ENCODE measurements around the gene DTD1. TPM values are rescaled to one million over a fixed set of nuclear protein-coding genes. Genes with fewer than 3 reads are reported as not detected.

Gene DTD1
- total RNA-seq, 6 experiments from 2014 or later: 53.6 to 75.1 (median 70.6) TPM

GRCh38 chr20:18585134-18585533 is 2.7 kb upstream of the DTD1 start:
- peak; percentile 18 for DNase-seq
- Mint-ChIP-seq H3K27ac (no peak overlapping the region), H3K4me1 (ENCODE audit: low read depth) (peaks cover 25% of the 10 kb centered on the region), H3K9me3 (no peaks in the 10 kb centered on the region), H3K36me3 (ENCODE audit: low read depth) (no peaks in the 10 kb centered on the region), H3K4me3 (no peak overlapping the region), H3K27me3 (ENCODE audit: insufficient read depth) (peaks cover 2% of the 10 kb centered on the region)
- TF ChIP-seq, protein P1, sequence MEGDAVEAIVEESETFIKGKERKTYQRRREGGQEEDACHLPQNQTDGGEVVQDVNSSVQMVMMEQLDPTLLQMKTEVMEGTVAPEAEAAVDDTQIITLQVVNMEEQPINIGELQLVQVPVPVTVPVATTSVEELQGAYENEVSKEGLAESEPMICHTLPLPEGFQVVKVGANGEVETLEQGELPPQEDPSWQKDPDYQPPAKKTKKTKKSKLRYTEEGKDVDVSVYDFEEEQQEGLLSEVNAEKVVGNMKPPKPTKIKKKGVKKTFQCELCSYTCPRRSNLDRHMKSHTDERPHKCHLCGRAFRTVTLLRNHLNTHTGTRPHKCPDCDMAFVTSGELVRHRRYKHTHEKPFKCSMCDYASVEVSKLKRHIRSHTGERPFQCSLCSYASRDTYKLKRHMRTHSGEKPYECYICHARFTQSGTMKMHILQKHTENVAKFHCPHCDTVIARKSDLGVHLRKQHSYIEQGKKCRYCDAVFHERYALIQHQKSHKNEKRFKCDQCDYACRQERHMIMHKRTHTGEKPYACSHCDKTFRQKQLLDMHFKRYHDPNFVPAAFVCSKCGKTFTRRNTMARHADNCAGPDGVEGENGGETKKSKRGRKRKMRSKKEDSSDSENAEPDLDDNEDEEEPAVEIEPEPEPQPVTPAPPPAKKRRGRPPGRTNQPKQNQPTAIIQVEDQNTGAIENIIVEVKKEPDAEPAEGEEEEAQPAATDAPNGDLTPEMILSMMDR (IDR thresholded peaks at IDR 0.05): no peak

- Mint-ChIP-seq H3K27ac (peak overlapping the region; percentile 90), H3K27me3 (ENCODE audit: insufficient read depth) (no peaks in the 10 kb centered on the region; the same call in 1 of the 2 replicates), H3K9me3 (no peaks in the 10 kb centered on the region), H3K4me3 (peak overlapping the region; percentile 94), H3K36me3 (ENCODE audit: low read depth) (no peaks in the 10 kb centered on the region), H3K4me1 (ENCODE audit: low read depth) (peaks cover 25% of the 10 kb centered on the region)
- no peak for DNase-seq
- TF ChIP-seq, protein P1 (IDR thresholded peaks at IDR 0.05): no peak
Observed at GRCh38 chr20:18588574-18588933, 700 bp downstream of the DTD1 start.

DNA sequence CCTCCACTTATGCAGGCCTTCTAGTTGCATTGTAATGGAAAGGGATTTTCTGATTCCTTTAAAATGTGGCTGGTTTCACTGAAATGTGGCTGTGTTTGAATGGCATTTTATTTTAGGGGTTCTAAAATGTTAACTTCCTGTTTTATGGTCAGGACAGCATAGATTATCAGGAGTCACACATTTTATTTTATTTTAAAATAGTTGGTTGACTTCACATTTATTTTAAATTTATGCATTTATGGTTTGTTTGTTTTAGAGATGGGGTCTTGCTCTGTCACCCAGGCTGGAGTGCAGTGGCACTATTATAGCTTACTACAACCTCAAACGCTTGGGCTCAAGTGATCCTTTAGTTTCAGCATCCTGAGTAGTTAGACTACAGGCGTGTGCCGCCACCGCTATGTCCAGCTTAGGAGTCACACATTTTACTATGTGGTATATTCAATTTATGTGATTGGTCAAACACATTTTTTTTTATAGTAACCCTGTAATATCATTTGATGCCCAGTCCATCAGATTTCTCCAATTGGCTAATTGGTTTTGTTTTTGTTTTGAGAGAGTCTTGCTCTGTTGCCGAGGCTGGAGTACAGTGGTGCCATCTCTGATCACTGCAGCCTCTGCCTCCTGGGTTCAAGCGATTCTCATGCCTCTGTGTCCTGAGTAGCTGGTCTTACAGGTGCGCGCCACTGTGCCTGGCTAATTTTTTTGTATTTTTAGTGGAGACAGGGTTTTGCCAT is 2.3 kb downstream of the DTD1 start:
- Mint-ChIP-seq H3K27me3 (ENCODE audit: insufficient read depth) (no peaks in the 10 kb centered on the region), H3K9me3 (no peaks in the 10 kb centered on the region), H3K27ac (no peak overlapping the region), H3K4me1 (ENCODE audit: low read depth) (peaks cover 25% of the 10 kb centered on the region), H3K4me3 (peak overlapping the region; percentile 94; the same call in 1 of the 2 replicates), H3K36me3 (ENCODE audit: low read depth) (no peaks in the 10 kb centered on the region)
- TF ChIP-seq, protein P1 (IDR thresholded peaks at IDR 0.05): no peak
- no peak for DNase-seq

DNA sequence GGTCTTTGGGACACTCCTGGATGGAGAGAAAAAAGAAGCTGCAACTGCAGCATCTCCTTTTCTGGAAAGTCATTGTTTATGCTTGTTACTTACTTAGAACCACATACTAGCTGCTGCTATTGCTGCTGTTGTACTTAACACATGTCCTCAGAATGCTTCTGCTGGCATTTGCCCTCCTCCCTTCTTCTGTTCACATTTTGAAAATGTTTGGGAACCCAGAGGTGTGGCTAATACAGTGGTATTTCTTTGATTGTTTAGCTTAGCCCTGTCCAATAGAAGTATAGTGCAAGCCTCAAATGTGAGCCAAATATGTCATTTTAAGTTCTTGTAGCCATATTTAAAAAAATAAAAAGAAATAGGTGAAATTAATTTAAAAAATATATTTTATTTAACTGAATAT is 8.4 kb downstream of the DTD1 start:
- no peaks in the 10 kb centered on the region for H3K27me3 Mint-ChIP-seq (ENCODE audit: insufficient read depth)
- DNase-seq: no peak
- H3K36me3 Mint-ChIP-seq (ENCODE audit: low read depth): peaks cover 12% of the 10 kb centered on the region
- no peak overlapping the region for H3K27ac Mint-ChIP-seq
- H3K4me1 Mint-ChIP-seq (ENCODE audit: low read depth): no peaks in the 10 kb centered on the region
- TF ChIP-seq, protein P1 (IDR thresholded peaks at IDR 0.05): no peak
- H3K9me3 Mint-ChIP-seq: no peaks in the 10 kb centered on the region
- no peak overlapping the region for H3K4me3 Mint-ChIP-seq

- H3K4me3 Mint-ChIP-seq: no peak overlapping the region
- TF ChIP-seq, protein P1 (IDR thresholded peaks at IDR 0.05): no peak
- no peaks in the 10 kb centered on the region for H3K9me3 Mint-ChIP-seq
- no peak overlapping the region for H3K27ac Mint-ChIP-seq
- H3K4me1 Mint-ChIP-seq (ENCODE audit: low read depth): no peaks in the 10 kb centered on the region
- no peaks in the 10 kb centered on the region for H3K27me3 Mint-ChIP-seq (ENCODE audit: insufficient read depth)
- no peaks in the 10 kb centered on the region for H3K36me3 Mint-ChIP-seq (ENCODE audit: low read depth)
- DNase-seq: no peak
Observed at GRCh38 chr20:18609741-18610140, 21.9 kb downstream of the DTD1 start.

Measured in HFFc6 (cell line).